Measurements from ENCODE around the gene DPP4. TPM values are rescaled to one million over a fixed set of nuclear protein-coding genes. Genes with fewer than 3 reads are reported as not detected.

DPP4 gene
- total RNA-seq, 1 donor from 2014 or later = 1.7 TPM

DNA sequence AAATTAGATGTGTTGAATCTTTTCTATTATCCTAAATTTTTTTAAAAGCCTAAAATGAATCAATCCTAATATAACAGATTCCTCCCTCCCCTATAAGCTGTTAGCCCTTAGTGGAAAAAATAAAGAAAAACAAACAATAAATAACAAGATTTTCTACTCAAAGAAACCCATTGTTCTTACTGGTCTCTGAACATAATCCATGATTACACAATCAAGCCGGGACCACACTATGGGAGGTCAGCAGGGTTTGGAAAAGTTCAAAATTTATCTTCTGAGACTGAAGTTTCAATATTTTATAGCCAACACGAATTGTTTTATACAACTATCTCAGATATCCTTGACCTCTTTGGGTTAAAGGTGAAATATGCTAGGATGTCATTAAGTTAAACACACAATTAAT, 57.9 kb downstream of the DPP4 start:
- Histone ChIP-seq H3K36me3 (no peaks in the 10 kb centered on the region), H3K9me3 (no peaks in the 10 kb centered on the region), H3K4me1 (no peaks in the 10 kb centered on the region), H3K27ac (no peak overlapping the region), H3K27me3 (no peaks in the 10 kb centered on the region), H3K4me3 (no peak overlapping the region)
- TF ChIP-seq, protein P1, sequence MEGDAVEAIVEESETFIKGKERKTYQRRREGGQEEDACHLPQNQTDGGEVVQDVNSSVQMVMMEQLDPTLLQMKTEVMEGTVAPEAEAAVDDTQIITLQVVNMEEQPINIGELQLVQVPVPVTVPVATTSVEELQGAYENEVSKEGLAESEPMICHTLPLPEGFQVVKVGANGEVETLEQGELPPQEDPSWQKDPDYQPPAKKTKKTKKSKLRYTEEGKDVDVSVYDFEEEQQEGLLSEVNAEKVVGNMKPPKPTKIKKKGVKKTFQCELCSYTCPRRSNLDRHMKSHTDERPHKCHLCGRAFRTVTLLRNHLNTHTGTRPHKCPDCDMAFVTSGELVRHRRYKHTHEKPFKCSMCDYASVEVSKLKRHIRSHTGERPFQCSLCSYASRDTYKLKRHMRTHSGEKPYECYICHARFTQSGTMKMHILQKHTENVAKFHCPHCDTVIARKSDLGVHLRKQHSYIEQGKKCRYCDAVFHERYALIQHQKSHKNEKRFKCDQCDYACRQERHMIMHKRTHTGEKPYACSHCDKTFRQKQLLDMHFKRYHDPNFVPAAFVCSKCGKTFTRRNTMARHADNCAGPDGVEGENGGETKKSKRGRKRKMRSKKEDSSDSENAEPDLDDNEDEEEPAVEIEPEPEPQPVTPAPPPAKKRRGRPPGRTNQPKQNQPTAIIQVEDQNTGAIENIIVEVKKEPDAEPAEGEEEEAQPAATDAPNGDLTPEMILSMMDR (IDR thresholded peaks at IDR 0.05) = no peak
- DNase-seq (ENCODE audit: low spot score in 2 of 2) = no peak
- intact Hi-C loops (cut with DNase I) = no loop called here

DNA sequence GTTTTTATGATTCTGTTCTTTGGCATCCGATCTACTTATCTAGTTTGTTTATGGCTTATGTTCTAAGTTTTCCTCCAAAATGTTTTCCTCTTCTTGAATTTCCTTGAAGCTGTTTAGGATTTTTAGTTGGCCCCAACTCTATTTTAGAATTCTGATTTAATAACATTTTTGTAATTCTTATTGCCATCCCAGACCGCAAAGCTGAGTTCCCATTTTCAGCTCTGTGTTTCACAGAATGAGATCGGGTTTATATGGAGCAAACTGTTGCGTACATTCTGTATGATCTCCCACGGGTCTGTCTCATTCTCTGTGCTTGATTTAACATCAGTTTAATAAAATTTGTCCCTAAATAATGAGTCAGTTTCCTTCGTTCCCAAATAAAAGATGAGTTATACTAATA, 59.3 kb downstream of the DPP4 start:
- H3K27ac ChIP-seq = no peak overlapping the region
- no peaks in the 10 kb centered on the region for H3K36me3 ChIP-seq
- TF ChIP-seq, protein P1 (IDR thresholded peaks at IDR 0.05) = no peak
- no peak for DNase-seq (ENCODE audit: low spot score in 2 of 2)
- H3K9me3 ChIP-seq = no peaks in the 10 kb centered on the region
- intact Hi-C loops (cut with DNase I) = no loop called here
- H3K27me3 ChIP-seq = no peaks in the 10 kb centered on the region
- no peaks in the 10 kb centered on the region for H3K4me1 ChIP-seq
- no peak overlapping the region for H3K4me3 ChIP-seq

DNA sequence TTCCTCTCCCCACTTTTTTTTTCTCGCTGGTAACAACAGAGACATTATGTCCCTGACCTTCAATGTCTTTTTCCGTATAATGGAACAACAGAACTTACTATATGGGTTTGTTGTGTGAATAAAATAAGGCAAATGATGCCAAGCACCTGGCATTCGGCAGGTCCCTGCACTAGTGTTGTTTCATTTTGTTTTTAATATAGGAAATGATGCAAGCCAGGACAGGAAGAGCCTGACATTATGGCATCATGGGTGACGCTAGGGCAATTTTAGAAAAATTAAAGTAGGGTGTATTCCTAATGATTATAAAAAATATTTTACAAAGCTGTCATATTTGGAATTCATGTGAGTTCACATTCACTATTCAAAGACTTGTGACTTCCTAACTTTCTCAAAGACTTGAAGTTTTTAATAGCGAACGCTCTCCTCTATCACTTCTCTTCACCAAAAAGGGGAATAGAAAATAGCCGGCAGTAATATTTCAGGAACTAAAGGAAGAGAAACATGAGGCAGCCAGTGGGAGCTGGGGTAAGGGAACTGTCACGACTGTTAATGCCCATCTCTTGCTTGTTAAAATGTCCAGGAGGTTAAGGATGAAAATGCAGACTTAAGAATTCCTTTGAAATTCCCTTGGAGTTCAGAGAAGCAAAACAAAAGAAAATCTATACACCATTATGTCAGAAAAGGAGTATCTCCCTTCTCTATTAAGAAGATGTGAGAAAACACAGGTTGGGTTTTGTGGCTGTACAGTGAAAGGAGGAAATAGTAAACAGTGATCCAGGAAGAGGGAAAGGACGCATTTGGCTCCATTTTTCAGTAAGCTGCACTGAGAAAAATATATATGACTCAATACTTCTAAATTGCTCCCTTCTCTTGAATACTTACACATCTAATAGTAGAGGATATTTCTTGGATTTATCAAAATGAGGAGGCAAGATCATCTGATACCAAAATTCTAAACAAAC, 60.2 kb downstream of the DPP4 start:
- DNase-seq (ENCODE audit: low spot score in 2 of 2) = no peak
- intact Hi-C loops (cut with DNase I) = no loop called here
- no peaks in the 10 kb centered on the region for H3K27me3 ChIP-seq
- no peaks in the 10 kb centered on the region for H3K4me1 ChIP-seq
- no peaks in the 10 kb centered on the region for H3K9me3 ChIP-seq
- no peak overlapping the region for H3K4me3 ChIP-seq
- TF ChIP-seq, protein P1 (IDR thresholded peaks at IDR 0.05) = no peak
- H3K27ac ChIP-seq = no peak overlapping the region
- H3K36me3 ChIP-seq = no peaks in the 10 kb centered on the region

DNA sequence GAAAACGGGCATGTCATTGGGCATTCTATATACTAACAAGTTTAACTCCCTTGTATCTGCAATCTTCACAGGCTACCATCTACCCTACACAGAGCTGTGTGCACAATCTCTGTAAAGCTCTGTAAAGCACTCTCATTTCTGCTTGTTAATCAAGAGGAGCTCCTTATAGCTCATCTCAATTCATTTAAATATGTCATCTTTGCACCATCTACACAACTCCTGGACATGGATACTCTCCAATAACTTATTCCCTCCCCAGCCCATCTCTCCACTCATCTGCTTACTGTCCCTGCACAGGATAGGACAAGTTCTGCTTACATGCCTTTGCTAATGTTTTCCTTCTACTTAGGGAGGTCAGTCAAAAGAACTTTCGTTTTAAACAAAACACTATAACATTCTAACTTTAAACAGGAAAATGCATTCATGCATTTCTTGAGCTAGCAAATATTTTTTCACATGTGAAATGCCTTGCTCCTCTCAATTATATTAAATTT, 61.4 kb downstream of the DPP4 start:
- no peaks in the 10 kb centered on the region for H3K27me3 ChIP-seq
- H3K4me1 ChIP-seq = no peaks in the 10 kb centered on the region
- intact Hi-C loops (cut with DNase I) = no loop called here
- H3K9me3 ChIP-seq = no peaks in the 10 kb centered on the region
- H3K27ac ChIP-seq = no peak overlapping the region
- H3K36me3 ChIP-seq = no peaks in the 10 kb centered on the region
- no peak for DNase-seq (ENCODE audit: low spot score in 2 of 2)
- TF ChIP-seq, protein P1 (IDR thresholded peaks at IDR 0.05) = no peak
- no peak overlapping the region for H3K4me3 ChIP-seq

DNA sequence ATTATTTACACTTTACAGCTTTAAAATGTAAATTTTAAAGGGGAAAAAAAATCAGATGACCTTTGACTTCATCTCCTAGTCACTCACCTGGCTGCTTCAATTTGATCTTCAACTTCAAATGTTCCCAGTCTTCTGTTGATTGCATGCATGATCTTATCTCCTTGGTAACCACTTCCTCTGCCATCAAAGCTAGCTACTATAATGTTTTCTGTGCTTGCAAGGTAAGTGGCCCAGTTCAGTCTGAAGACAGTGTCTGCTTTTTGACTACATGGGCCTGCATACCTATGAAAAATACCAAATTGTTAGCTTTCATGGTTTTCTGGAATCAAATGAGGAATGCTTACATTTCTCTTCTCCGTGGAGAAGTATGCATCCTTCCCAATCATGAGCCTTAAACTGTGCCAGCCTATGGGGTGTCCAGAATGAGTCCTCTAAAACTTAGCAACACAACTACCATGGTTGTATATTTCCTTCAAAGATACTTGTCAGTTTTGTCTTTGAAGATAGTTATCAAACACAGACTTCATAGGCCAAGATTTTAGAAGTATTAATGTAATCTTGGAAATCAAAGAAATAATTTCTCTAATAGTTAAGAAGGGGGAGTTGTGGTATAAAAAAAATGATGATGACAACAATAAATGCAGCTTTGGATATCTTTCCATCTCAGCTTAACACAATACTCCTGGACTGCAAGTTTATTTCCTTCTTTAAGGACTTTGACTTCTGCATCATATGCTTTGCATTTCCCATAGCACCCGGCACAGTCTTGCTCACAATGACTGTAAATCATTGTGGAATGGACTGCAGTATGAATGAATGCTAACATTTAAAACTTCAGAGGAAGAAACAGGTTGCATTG, 62.1 kb downstream of the DPP4 start:
- H3K4me3 ChIP-seq = no peak overlapping the region
- H3K9me3 ChIP-seq = no peaks in the 10 kb centered on the region
- TF ChIP-seq, protein P1 (IDR thresholded peaks at IDR 0.05) = no peak
- intact Hi-C loops (cut with DNase I) = no loop called here
- DNase-seq (ENCODE audit: low spot score in 2 of 2) = no peak
- no peaks in the 10 kb centered on the region for H3K36me3 ChIP-seq
- no peak overlapping the region for H3K27ac ChIP-seq
- H3K27me3 ChIP-seq = no peaks in the 10 kb centered on the region
- no peaks in the 10 kb centered on the region for H3K4me1 ChIP-seq
